Hindlimb muscle (tissue), 1 donor: ENCODE data around the gene GAS1. TPM values are rescaled to one million over a fixed set of nuclear protein-coding genes. Genes with fewer than 3 reads are reported as not detected.

Source experiments
- DNase-seq: peaks from one replicate; pipeline ENCODE4 v3.0.0-alpha.2; 2013
- polyA plus RNA-seq: library from polyadenylated mRNA; unstranded; fragments of 120-200 nt; gene quantifications from one replicate; pipeline ENCODE4 v1.2.1, GENCODE V29; 2013; ENCODE audit not compliant: insufficient read length

The GAS1 gene
- polyA plus RNA-seq, 1 donor: 63.8 TPM

- peak; percentile 70 for DNase-seq
Observed at GRCh38 chr9:86965636-86966395, 18.5 kb upstream of the GAS1 start.

GRCh38 chr9:86962692-86963091, 15.4 kb upstream of the GAS1 start:
- DNase-seq: no peak

DNA sequence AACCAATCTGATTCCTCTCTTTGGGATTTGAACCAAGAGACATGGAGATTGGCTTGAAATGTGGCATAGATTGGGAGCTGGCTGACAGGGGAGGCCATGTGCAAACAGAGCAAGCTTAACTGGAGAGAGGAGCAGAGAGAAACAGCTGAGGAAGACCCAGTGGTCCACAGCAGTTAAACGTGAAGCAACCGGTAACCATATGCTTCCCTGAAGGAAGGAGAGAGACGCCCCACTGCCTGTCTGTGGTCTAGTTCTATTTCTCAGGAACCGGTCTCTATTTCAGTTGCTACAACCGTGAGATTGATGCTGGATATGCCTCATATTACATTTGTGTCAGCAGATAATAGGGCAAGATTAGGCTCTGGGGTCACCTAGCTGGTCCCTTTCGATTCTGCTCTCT, 13.6 kb upstream of the GAS1 start:
- no peak for DNase-seq

DNA sequence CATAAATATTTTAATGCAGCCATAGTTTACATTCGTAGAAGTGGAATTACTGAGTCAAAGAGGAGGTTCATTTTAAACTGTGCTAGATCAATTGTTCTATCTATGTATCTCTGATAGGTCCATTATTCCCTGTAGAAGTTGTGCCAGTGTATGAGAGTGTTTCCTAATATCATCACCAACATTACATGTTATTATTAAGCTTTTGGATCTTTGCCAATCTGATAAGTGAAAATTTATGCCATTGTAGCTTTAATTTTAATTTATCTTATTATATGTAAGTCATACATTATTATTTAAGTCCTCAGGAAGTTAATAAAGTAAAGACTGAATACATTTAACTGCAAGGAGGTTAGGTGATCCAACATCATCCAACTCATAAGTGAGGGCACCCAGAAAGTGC, 10.9 kb upstream of the GAS1 start:
- no peak for DNase-seq

GRCh38 chr9:86955561-86955960, 8.3 kb upstream of the GAS1 start:
- DNase-seq: no peak

DNA sequence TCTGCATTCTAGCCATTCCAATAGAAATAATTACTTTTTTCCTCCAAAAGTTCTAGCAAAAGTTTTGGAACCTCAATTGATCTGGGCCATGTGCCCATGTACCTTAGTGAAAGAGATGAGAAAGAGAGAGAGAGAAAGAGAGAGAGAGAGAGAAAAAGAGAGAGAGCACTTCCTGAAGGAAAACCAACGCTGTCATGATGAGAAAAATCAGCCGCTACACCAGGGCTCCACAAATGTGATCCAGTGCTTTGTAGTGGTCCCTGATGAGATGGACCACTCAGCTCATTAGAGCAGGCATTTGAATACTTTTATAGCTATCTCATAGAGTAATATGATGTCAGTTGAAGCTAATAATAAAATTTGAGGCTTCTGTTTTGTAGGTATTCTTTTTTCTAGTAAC, 7.7 kb upstream of the GAS1 start:
- no peak for DNase-seq

- DNase-seq: no peak
Observed at GRCh38 chr9:86953181-86953580, 5.9 kb upstream of the GAS1 start.

GRCh38 chr9:86948074-86948929, 996 bp upstream of the GAS1 start:
- DNase-seq: peak; percentile 93

GRCh38 chr9:86946201-86947145, 833 bp downstream of the GAS1 start:
- DNase-seq: peak; percentile 63

GRCh38 chr9:86945728-86946200, 1.5 kb downstream of the GAS1 start:
- DNase-seq: peak; percentile 20

DNA sequence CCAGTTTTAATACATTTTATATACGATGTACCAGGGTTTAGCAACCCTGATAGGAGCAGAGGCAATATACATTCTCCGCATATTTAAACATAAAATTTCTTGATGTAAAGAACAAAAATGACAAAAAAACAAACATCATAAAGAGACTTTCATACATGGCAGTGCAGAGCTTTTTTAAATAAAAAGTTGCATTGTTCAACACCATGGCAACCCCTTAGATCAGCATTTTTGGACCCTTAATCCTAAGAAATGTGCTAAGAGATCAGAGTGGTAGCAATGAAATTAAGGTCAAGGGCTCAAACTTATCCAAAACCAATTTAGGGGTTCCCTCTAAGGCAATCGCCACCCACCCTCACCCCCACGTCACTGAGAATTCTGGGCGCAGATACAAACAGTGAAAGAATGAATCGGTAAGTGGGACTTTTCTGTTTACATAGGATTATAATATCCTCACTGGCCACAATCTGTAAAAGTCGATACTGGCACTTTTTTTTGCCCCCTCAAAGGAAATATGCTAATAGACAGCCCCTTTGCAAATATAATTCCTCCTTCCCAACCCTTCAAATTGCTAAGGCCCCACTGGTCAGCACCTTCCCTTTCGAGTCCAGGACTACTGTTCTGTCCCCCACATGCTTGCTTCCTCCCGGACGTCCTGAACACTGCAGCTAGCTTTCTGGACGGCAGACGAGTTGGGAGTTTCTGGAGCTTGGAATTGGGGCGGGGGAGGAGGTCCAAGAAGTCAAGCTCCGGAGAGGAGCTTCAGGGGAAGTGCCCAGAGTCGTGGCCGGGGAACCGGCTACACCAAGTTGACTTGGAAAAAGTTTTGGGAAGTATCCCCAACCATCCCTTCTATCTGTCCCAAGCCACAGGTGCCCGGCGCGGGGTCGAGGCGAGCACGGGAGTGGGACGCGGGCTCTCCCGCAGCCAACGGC, 2.2 kb downstream of the GAS1 start:
- peak; percentile 29 for DNase-seq

GRCh38 chr9:86943201-86944113, 3.8 kb downstream of the GAS1 start:
- peak; percentile 65 for DNase-seq

DNA sequence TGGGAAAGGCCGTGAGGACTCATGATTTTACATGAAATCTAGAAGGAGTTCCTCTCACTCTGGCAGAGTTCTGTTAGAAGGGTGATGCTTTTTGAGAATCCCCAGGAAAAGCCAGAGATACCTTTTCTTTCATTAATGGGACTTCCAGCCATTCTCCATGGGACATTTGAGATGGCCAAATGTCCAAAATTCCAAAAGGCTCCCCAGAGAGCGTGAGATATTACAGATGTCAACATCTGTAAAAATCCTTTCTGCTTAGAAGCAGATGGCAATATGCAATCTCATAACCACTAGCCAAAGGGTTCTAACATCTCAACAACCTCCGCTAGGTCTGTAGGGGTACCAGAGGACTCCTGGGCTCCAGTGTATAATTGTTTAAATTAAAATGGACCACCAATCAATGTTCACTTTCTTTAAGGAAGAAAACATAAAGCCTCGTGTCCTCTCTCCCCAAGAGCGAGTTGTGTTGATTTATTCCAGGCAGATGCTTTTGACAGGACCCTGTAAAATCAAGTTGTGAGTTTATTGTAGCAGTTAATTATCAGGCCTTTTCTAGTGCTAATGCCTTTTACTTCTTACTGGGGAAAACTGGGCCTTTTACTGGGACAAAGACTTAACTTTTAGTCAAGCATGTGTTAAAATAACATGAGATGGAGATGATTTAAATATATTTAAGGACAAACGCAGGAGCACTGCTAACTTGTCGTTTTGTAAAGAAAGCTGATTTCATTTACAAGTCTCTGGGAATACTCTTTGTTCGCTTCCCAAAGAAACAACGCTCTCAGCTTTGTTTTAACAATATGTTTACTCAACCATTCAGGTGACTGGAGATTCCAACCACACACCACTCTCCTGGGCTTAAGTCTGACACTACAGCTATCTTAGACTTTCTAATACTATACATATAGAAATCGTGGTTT, 4.8 kb downstream of the GAS1 start:
- peak; percentile 39 for DNase-seq

- DNase-seq: no peak
Observed at GRCh38 chr9:86941197-86941596, 6.1 kb downstream of the GAS1 start.

- DNase-seq: no peak
Observed at GRCh38 chr9:86940774-86941173, 6.5 kb downstream of the GAS1 start.

GRCh38 chr9:86939891-86940290, 7.4 kb downstream of the GAS1 start:
- DNase-seq: no peak

- no peak for DNase-seq
Observed at GRCh38 chr9:86939321-86939720, 8.0 kb downstream of the GAS1 start.

GRCh38 chr9:86938780-86939179, 8.5 kb downstream of the GAS1 start:
- DNase-seq: no peak

DNA sequence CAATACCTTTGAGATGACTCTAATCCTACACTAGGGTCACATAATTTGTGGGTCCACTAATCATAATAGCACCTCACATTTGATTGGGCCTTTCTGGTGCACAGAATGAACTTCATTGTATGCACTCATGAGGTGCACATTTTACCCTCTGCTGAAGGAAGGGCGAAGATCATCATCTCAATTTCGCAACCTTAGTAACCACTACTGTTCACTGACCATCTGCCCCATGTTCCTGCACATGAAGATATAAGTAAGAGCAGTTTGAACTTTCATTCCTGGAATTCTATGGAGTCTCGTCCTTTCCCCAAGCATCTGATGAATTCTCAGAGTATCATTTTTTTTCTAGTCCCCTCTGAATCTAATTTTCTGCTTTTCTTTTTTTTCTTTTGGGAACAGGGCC, 21.2 kb downstream of the GAS1 start:
- no peak for DNase-seq
